ENCODE results near the gene ADAM12. TPM values are rescaled to one million over a fixed set of nuclear protein-coding genes. Genes with fewer than 3 reads are reported as not detected.
A peak's percentile ranks its signal among the peaks of the same experiment; 100 is the strongest.

ADAM12 gene
- total RNA-seq, 1 donor from 2014 or later = 0.20 TPM

GRCh38 chr10:126123466-126123865 is 264.8 kb downstream of the ADAM12 start:
- no peak for DNase-seq (ENCODE audit: low read depth in 2 of 2)

GRCh38 chr10:126122881-126123280 is 265.4 kb downstream of the ADAM12 start:
- no peak for DNase-seq (ENCODE audit: low read depth in 2 of 2)

GRCh38 chr10:126119599-126119998 is 268.7 kb downstream of the ADAM12 start:
- peak in 1 of 2 donors; percentile 67 for DNase-seq (ENCODE audit: low read depth in 2 of 2)

DNA sequence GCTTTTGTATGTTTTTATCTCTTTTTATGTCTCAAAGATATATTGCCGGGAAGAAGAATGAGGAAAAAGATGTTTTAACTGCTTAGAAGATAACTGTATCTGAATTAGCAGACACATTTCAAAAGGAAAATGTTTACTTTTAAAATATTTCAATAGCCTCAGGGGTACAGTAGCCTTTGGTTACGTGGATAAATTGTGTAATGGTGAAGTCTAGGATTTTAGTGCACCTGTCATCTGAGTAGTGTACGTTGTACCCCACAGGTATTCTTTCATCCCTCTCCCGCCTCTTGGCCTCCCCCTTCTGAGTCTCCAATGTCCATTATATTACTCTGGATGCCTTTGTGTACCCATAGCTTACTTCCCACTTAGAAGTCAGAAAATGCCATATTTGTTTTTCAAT is 269.8 kb downstream of the ADAM12 start:
- DNase-seq (ENCODE audit: low read depth in 2 of 2) = no peak

GRCh38 chr10:126117196-126117595 is 271.1 kb downstream of the ADAM12 start:
- no peak for DNase-seq (ENCODE audit: low read depth in 2 of 2)

DNA sequence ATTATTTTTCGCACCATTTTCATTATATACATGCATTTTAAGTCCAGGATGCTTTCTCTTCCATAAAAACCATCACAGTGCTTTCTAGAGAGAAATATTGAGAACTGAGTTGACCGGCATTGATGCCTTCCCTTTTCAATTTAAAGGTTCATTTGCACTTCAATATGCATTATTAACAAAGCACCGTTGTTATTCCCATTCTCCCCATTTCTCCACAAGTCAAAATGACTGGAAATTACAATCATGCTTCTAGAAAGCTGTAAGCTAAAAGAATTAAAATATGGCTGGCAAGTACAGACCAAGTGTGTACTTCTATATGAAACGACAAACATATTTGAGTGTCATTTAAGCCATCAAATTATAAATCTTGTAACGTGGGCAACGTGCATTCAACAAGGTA is 272.4 kb downstream of the ADAM12 start:
- DNase-seq (ENCODE audit: low read depth in 2 of 2) = no peak

DNA sequence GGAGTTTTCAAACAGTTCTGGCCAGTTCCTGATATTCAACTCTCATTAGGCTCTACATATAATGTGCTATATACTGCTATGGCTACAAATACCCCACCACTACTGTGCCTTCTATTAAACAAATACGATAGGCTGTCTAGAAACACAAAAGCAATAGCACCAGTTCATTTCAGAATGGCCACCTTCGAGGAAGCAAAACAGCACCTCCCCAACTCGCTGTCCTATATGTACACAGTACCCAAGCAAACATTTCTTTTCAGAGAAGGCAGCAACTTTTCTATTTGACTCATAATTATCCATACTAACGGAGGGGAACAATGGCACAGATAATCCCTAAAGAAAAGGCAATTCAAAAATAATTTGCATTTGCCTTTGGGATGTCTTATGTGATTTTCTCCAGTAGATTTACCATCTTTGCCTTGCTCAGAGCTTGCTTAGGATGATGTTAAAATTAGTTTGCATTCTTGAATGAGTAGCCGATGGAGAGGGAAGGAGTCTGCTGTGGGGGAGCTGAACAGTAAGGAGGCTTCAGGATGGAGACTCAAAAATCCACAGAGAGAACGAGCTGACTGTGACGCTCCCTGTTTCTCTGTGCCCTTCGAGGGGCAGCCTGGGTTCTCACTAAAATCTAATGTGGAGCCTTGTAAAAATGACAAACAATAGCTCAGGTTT is 273.3 kb downstream of the ADAM12 start:
- no peak for DNase-seq (ENCODE audit: low read depth in 2 of 2)

- DNase-seq (ENCODE audit: low read depth in 2 of 2) = no peak
These were observed 276.8 kb downstream of the ADAM12 start for GRCh38 chr10:126111516-126111915.

DNA sequence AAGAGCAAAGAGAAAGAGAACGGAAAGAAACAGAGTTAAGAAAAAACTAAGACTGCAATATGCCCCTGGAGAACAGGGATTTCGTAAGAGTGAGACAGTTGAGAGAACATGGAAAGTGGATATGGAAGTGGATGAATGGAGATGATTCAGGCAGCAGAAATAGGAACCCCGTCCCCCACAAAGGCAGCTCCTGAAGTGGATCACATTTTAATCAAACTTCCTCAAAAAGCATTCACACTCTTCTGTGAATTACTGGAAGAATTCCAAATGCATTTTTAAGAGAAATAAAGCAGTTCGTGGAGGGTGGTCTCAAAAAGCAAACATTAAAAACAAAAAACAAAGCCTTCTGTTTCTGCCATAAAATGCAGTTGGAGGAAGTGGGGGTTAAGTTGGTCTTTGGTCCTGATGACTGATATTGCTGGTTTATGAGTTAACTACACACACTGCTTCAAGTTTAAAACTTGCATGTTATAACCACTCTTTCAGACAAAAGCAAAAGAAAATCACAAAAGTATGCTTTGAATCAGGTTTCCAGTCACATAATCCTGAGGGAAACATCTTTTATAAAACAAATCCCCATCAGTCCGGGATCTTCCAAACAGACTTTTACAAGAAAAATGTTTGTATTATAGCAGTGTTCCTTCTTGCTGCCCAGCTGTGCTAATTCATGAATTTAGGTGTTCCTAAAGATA is 277.6 kb downstream of the ADAM12 start:
- DNase-seq (ENCODE audit: low read depth in 2 of 2) = no peak

GRCh38 chr10:126109893-126110292 is 278.4 kb downstream of the ADAM12 start:
- DNase-seq (ENCODE audit: low read depth in 2 of 2) = no peak

GRCh38 chr10:126108693-126109092 is 279.6 kb downstream of the ADAM12 start:
- no peak for DNase-seq (ENCODE audit: low read depth in 2 of 2)

GRCh38 chr10:126104767-126105166 is 283.5 kb downstream of the ADAM12 start:
- DNase-seq (ENCODE audit: low read depth in 2 of 2) = no peak

DNA sequence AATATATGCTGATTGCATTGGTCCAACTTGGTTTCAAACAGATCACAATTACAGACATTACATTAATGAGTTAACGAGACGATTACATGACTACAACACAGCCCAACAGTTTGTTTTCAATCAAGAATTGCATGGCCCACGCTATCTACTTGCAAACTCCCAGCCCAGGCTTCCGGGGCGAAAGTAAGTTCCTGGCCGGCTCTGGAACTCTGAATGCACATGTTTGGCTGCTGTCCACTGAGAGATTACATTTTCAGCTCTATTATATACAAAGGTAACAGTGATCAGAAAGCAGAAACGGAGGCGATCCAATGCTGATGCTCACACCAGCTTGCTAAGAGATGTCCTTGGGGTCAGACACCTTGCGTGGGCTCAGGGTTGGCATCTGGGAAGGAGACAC is 285.6 kb downstream of the ADAM12 start:
- DNase-seq (ENCODE audit: low read depth in 2 of 2) = no peak

- DNase-seq (ENCODE audit: low read depth in 2 of 2) = no peak
These were observed 286.5 kb downstream of the ADAM12 start for GRCh38 chr10:126101736-126102135.

DNA sequence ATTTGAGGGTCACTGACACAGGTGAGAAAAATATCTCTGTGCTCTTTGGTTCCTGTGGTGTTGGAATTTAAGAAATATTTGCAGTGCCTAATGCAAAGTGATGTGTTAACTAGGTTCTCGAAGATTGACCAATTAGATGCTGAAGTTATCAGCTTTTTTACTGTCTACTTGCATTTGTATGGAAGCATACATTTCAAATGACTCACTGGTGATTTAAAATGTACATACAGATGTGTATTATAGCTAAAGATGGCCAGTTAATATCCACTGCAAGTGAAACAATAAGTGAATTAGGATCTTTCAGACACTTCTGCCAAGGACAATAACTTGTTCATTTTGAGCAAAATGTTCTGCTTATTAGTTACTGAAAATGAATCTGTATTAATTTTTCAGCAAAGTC is 287.0 kb downstream of the ADAM12 start:
- no peak for DNase-seq (ENCODE audit: low read depth in 2 of 2)

GRCh38 chr10:126099366-126099765 is 288.9 kb downstream of the ADAM12 start:
- DNase-seq (ENCODE audit: low read depth in 2 of 2) = no peak

DNA sequence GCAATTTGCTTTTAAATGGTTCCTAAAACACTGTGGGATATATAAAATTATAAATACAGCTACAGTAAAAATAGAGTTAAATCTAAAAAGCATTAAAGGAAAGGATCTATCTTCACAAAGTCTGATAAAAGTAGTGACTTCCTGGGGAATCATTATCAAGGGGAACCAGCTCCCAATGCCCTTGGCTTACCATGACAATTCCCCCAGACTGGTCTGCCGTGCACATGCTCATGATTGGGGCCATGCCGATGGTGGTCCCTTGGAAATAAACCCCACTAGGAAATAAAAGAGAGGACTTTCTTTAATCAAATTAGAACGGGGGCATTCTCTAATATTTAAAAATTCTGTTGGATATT is 290.1 kb downstream of the ADAM12 start:
- DNase-seq (ENCODE audit: low read depth in 2 of 2) = no peak

GRCh38 chr10:126097558-126098225 is 290.6 kb downstream of the ADAM12 start:
- peak; percentile 19 to 30 for DNase-seq (ENCODE audit: low read depth in 2 of 2)

DNA sequence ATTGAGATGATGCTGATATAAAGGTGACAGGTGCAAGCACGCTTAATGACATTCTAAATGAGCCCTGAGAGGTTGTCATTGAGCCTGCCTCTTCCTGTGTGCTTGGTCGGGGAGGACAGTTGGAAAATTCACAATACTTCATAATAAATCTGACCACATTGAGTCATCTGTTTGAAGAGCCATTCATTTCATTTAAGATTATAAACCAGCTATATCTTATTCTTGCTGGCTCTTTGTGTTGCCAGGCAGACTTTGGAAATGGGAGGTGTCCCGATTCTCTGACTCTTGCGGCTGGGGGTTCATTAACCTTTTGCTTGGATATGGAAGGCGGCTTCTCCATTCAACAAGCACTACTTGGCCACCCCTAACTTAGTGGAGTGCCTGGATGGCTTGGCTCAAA is 293.7 kb downstream of the ADAM12 start:
- no peak for DNase-seq (ENCODE audit: low read depth in 2 of 2)

DNA sequence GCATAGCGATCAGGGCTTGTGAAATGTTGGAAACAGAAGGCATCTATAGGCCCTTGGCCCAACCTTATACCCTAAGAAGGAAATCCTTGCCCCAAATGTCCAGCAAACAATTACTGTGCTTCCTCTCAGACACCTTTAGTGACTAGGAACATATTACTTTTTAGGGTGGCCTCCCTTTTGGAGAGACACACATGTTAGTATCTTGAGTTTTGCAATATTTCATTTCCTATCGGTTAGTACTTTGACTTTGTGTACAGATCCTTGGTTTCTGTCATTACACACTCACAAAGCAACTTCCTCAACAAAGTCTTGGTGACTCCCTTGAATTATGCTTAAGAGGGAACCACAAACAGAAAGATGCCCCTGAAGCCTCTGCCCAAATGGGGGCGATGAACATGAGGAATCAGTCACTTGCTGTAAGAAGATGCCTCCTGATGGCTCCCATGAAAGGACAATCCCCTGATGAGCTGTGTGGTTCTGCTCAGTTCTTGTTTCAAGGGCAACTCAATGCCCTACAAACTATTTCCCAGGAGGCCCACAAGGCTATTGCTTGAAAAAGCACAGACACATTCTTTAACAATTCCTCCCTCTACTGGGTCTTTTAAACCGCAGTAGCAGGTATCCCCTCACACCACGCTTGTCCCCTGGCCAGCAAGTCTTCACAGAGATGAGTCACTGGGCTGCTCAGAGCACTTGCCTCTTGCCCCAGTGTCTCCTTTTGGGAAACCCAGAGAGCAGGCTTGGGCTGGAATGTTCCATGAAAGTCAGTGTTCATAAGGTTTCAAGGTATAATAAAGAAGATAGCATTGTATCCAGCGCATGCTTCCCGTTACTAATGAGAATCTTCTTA is 295.7 kb downstream of the ADAM12 start:
- DNase-seq (ENCODE audit: low read depth in 2 of 2) = no peak

- peak; percentile 47 to 85 for DNase-seq (ENCODE audit: low read depth in 2 of 2)
These were observed 297.2 kb downstream of the ADAM12 start for GRCh38 chr10:126090911-126091728.
